Measurements from ENCODE around the gene CACNB4.

CACNB4 gene

DNA sequence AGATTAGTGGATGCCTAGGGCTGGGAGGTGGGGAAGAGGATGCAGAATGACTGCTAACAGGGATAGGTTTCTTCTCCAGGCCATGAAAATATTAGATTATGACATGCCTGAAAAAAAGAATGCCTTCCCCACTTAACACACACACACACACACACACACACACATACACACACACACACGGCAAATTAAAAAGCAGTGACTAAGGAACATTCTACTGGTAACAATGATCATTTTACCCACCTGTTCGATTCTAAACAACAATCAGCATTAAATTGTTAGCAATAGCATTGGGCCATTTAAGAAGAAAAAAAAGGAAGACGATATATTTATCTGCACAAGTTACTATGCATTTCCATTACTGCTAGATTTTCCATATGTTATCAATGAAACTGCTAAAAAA is 10.8 kb downstream of the CACNB4 start:
- no peak for DNase-seq (ENCODE audit: low read depth in 2 of 2)

DNA sequence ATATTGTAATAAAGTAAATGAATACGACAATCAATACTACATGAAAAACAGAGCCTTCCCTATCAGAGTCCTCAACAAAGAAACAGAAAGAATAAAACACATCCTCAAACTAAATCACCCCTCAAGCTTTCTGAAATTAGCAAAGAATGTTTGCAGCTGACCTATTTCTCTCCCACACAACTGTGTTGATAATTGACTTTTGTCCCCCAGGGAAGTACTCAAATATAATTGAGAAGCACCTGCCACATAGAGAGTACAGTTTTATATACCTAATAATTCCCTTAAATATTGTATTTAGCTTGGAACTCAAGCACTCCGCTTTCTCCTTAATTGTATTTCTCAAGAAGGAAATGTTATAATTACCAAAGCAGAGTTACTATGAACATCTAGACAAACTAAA is 12.6 kb downstream of the CACNB4 start:
- DNase-seq (ENCODE audit: low read depth in 2 of 2), result no peak

DNA sequence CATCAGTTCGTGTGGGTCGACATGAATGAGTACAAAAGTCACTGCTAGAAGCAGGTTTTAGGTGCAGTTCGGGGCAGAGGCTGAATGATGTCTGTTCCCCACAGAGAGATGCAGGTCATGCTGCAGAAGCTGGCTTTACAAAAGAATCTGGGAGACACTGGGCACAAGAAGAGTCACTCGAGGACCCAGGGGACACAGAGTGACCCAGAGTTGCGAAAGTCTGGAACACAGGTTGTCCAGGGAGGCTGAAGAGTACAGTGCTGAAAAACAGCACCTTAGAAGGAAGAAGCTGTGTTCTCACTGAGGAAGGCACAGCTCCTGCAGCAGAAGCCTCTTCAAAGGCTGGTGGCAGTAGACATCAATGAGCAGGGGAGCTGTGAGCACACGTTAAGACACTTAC is 14.8 kb downstream of the CACNB4 start:
- DNase-seq (ENCODE audit: low read depth in 2 of 2), result no peak

DNA sequence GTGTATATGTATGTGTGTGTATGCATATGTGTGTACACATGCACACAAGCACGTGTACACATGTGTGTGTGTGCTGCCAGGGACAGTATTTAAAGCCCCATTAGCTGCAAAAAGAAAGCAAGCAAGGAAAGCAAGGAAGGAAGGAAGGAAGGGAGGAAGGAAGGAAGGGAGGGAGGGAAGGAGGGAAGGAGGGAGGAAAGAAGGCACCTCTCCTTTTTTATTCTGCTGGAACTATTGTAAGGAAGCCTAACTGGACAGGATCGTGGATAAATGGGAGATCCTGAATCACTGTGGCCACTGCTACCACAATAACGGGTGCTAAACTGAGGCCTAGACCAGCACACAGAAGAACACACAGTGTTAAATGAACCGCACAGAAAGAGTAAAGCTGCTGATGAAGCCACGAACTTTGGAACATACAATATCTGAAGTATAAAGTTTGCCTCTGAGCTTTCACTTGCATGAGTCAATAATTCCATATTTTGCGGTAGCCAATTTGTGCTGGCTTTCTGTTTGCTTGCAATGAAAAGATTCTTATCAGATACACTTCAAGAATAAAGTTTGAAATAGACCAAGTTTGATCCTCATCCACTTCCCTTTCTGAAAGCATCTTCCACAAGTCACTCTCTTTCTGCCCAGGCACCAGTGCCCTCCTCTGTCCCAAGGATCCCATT is 15.5 kb downstream of the CACNB4 start:
- no peak for DNase-seq (ENCODE audit: low read depth in 2 of 2)

DNA sequence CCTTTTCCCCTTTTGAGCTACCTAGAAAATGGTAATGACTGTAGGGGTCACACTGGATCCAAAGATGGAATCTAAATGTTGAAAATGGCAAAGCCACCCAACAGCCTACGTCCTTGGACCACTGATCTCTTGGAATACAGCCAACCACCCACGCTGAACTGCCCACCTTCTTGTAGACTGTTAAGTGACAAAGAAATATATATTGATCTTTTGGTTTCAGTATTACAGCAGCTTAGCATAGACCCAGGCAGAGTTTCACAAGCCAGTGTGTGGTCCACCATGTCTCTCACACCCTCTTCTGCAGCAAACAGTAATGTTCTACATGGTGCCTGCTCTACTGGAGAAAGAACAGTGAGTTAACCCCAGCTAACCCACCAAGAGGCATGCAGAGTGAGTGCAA is 20.2 kb downstream of the CACNB4 start:
- no peak for DNase-seq (ENCODE audit: low read depth in 2 of 2)

DNA sequence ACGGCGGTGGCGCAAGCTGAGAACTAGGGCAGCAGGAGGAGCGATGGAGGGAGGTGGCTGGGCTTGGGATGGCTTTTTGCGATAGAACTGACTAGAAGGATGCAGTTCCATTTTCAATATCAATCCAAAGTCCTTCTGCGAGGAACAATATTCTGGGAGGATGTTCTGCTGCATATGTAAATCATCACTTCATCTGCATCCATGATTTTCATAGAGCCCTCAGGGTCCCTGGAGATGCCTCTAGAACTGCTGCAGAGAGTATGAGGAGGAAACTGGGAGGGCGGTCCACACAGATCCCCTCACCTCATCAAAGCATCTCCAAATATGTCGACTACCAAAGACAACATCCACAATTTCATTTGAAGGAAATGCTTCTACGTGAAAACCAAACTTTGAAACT is 20.8 kb downstream of the CACNB4 start:
- DNase-seq (ENCODE audit: low read depth in 2 of 2), result no peak

DNA sequence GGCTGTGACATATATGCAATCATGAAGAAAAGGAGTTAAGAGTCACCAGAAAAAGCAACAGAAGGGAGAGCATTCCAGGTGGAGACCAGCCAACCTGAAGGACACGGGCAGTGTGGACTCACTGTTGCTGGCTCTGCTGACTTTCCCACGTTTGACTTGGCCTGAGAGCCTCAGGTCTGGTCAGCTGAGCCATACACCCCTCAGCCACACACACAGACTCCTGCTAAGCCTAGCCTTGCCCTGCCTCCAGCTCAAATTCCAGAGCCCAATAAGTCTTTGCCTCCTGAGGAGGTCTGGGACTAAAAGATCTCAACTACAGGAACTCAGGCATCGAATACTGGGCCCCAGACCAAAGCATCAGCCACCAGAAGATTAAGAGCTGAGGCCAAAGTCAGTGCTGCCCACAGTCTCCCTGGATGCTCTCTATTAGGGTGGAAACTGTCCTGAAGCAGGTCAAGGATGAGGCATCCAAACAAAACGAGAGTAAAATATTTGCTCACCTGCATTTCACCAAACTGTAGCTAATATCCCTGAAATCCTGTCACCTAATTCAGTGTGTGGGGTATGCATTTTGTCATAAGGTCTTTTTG is 23.3 kb downstream of the CACNB4 start:
- no peak for DNase-seq (ENCODE audit: low read depth in 2 of 2)

DNA sequence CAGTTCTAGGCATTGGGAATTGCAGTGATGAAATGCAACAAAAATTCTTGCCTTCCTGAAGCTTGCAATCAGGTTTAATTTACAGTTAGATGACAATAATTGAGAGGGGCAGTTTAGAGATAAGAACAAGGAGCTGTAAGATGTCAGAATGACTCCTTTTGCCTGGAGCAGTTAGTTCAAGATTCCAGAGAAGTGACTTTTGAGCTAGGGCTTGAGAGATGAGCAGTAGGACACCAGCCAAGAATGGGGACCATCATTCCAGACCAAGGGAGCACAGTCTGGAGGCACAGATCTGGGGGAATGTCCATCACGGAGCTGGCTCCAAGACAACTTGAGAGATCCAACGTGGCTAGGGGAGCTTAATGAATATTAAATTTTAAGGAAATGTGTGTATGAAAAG is 26.8 kb downstream of the CACNB4 start:
- DNase-seq (ENCODE audit: low read depth in 2 of 2), result no peak

DNA sequence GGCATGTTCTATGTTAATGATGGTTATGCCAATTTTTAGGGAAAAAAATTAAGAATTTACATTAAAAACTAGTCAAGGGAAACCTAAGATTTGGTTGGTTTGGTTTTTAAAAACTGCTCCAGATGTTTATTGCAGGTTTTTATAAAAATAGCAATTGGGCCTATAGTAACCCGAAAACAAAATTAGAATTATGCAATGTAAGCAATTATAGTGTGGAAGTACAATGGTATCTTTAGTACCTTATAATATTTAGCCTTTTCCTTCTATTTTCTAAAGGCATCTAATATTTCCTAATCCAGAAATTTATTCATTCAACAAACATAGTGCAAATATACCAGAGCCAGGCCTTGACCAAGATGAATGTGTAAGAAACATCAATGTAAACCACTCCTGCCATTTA is 27.3 kb downstream of the CACNB4 start:
- no peak for DNase-seq (ENCODE audit: low read depth in 2 of 2)

DNA sequence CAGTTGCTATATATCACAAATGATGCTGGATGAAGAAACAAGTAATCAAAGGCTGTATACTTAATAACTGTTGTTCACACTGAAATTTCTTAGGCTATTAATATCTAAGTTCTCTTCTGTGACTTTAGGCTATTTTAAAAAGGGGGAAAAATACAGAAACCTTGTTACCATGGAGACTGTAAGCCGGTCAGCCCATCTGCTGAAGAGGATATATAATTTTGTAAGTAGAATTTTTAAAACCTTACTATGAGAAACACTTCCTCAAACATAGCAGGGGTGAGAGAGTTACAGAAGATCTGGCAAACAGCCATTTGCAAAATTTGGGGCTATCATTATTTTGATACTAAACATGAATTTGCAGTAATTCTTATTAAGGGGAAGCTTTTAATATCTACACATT is 27.8 kb downstream of the CACNB4 start:
- no peak for DNase-seq (ENCODE audit: low read depth in 2 of 2)

DNA sequence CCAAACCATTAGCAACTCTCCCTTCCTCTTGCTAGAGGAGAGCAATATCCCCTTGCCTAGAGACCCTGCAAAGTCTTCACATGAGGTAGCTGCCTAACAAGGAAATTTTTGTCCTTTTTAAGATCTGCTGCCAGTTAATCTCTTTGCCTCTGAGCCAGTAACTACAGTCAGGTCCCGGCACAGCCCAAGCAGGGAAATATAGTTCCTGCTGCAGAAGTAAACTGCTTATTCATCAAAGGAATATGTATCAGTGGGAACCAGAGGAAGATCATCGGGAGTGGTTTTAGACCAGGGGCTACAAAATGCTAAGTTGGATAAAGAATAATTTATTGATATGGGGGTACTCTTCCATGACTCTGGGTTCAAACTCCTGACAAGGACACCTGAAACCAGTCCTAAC is 30.6 kb downstream of the CACNB4 start:
- no peak for DNase-seq (ENCODE audit: low read depth in 2 of 2)

DNA sequence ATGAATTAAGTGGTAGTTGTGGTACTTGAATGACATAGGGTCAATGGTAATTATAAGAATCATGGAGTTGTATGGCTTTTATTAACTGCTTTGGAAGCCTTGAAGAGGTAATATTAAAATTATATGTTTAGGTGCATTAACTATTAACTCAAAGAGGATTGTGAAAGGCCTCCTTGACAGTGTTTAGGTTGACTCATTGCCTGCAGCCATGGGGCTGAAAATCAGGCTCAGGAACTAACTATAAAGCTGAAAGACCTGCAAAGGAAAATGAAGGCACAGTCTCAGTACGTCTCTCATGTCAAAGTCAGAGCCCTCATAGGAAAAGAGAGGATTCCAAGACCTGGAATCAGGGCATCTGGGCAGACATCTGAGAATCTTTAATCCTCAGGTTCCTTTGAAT is 31.0 kb downstream of the CACNB4 start:
- DNase-seq (ENCODE audit: low read depth in 2 of 2), result no peak

DNA sequence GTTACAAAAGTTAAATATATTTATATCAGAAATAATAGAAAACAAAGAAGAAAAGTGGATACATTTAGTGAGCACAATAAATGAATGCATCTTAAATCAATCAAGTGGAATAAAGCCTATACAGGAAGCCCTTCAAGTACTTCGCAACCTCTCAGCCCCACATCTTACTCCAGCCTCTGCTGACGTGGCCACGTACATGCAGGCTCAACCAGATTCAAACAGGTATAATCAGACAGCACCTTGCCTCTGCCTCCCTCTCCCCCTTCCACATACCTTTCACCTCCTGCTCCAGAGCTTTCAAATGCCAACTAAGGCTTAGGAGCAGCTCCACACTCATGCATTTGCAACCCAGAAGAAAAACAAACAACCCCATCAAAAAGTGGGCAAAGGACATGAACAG is 32.9 kb downstream of the CACNB4 start:
- no peak for DNase-seq (ENCODE audit: low read depth in 2 of 2)

DNA sequence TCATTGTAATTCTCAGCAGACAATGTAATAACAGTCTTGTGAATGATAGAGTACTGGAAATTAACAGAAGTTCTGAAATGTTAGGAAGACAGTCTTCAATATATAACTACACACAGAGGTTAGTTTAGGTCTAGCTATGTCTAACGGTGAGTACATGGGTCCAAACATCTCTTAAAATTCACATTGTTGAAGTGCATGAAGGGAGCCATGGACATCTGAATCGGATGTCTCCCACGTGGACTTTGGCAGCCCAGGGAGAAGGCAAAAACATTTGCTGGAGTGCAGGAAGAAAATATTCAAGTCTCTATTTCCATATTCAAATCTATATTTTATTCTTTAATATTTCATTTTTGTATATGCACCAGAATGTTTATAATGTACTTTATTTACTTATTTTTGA is 34.8 kb downstream of the CACNB4 start:
- DNase-seq (ENCODE audit: low read depth in 2 of 2), result no peak

DNA sequence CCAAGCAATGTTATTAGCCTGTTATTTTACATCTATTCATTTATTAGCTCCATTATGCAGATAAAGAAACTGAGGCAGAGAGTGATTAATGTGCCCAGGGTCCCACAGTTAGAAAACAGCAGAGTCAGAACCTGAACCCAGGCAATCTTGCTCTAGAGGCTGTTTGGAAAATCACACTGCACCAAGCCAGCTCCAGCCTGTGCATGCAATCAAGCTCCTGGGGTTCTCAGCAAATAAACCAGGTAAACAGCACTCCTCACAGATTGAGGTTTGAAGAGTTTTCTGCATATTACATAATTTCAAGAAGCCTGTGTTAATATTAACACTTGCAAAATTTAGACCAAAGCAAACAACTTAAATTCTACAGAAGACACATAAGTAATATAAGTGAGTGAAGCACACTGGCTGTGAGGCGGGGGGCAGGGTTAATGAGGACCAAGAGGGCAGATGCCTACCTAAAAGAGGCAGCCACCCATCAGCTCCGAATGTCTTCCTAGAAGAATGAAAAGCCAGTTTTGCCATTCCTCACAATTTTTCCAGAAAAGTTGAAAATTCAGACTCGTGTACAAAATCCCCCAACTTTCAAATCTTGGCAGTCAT is 35.4 kb downstream of the CACNB4 start:
- DNase-seq (ENCODE audit: low read depth in 2 of 2), result no peak

DNA sequence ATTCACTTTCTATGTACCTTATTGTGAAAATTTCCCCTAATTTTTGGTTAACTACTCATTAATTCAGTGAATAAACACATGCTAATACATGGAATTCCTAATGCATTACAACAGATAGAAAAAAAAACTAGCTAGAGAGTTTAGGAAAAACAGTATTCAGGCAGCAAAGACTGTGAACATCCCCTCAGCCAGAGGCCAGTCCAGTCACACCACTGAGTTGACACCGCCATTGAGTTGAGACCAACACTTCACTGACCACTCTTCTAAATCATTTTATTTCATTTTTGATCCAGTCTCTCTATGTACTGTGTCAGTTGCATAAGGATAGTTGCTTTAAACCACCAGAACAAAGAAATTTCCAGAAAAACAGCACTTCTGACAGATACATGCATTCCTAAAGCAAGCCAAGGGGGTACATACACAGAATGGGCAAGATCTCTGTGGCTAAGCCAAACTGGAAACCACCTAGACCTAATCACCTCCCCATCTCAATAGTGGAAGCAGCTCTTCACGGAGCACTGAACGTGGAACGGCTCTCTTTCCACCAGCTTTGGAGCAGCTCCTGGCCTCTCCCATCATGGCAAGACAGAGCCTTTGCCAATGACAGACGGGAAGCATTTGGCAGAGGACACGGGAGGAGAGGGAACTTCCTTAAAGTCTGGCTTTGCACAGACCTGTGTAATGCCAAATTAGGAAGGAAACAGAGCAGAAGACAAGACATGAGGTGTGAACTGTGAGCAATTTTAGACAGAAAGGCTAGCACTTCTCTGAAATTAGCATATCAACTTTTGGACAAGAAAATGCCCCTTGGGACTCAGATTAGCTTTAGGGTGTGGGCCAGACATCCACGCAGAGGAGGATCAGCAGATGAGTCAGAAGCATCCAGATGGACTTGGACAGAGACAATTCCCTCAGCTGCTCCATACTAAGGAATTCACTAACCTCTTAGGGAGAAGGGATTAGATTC is 36.4 kb downstream of the CACNB4 start:
- no peak for DNase-seq (ENCODE audit: low read depth in 2 of 2)

DNA sequence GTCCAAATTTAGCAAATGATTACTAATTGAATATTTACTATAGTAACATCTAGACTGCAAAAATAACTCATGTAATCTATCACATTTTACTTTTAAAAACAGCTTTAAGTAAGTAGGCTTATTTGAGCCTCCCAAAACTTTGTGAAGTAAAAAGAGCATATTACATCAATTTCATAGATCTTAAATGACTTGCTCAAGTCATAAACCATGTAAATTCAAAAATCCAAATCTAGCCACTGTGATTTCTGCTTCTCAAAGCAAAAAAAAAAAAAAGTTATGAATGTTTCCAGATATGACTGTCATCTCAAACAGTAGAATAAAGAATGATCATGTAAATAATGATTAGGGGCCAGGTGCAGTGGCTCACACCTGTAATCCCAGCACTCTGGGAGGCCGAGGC is 37.5 kb downstream of the CACNB4 start:
- DNase-seq (ENCODE audit: low read depth in 2 of 2), result no peak

DNA sequence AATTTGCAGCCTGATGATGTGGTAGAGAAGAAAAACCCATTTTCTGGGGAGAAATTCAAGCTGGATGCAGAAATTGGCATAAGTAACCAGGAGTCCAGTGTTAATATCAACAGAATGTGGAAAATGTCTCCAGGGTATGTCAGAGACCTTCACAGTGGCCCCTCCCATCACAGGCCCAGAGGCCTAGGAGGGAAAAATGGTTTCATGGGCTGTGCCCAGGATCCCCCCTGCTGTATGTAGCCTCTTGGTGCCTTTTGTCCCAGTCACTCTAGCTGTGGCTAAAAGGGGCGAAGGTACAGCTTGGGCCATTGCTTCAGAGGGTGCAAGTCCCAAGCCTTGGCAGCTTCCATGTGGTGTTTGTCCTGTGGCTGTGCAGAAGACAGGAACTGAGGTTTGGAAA is 40.2 kb downstream of the CACNB4 start:
- DNase-seq (ENCODE audit: low read depth in 2 of 2), result no peak

DNA sequence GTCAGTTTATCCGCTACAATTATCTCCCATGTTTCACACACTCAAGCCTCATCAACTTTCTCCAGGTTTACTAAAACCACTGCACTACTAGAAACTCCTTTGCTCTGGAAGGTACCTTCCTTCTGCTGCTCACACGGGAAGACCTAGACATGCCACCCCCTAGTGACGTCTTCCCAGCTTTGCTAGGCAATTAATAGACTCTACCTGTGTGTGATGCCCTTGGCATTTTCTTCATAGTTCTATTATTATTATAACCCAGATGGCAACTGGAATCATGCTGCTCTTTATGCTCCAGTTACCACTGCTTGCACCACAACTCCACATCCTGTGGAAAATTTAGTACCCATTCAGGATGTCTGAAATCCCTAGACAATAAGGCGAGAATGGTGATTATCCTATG is 42.4 kb downstream of the CACNB4 start:
- DNase-seq (ENCODE audit: low read depth in 2 of 2), result no peak

DNA sequence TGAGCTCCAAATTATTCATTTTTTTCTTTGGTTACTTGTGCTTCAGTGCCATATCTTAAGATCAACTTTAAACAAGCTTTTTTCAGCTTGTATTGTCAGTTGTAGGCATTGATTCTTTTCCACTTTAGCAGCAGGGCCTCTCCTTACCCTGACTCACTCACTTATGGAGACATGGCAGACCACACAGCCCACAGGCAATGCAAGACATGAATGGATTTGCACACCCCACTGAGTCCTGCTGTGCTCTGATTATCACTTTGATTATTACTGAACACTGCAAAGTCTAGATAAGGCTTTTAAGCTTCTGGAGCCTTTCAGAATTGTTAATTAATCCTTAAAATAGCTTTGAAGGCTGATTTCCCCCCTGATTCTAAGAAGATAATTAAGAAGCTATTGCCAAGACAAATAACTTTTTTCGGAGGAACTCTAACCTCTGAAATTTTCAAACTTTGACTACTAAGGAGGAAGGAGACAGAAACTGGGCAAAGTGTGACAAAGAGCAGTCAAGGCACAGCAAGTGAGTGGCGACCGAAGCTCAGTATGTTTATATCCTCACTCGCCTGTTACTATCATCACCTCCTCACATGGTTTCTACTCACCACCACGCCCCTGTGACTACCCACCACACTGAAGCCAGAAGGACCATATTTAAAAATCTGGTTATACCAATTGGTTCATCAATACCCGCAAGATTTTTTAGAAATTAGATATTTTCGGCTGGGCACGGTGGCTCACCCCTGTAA is 43.3 kb downstream of the CACNB4 start:
- DNase-seq (ENCODE audit: low read depth in 2 of 2), result no peak

DNA sequence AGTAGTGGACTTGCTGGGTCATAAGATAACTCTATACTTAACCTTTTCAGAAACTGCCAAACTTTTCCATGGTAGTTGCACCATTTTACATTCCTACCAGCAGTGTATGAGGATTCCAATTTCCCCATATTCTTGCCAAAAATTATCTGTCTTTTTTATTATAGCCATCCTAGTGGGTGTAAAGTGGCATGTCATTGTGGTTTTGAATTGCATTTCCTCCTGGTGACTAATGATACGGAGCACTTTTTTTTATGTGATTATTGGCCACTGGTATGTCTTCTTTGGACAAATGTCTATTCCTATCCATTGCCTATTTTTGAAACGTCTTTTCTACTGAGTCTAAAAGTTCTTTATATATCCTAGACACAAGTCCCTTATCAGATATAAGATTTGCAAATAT is 44.3 kb downstream of the CACNB4 start:
- DNase-seq (ENCODE audit: low read depth in 2 of 2), result no peak

DNA sequence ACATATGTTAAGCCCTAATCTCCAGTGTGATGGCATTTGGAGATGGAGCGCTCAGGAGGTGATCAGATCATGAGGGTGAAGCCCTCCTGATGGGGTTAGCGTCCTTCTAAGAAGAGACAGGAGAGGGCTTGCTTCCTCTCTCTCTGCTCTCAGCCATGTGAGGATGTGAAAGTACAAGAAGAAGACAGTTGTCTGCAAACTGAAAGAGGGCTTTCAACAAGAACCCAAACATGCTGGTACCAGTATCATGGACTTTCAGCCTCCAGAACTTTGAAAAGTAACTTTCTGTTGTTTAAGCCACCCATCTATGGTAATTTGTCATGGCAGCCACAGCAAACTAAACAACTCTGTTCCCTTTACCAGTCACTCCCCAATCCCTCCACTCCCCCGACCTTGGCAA is 47.4 kb downstream of the CACNB4 start:
- no peak for DNase-seq (ENCODE audit: low read depth in 2 of 2)

Measured in activated CD4-positive, alpha-beta T cell treated with anti-CD3 and anti-CD28 coated beads for 24 hours (primary cell).